Measurements from ENCODE around the gene PRPSAP2.

The PRPSAP2 gene

DNA sequence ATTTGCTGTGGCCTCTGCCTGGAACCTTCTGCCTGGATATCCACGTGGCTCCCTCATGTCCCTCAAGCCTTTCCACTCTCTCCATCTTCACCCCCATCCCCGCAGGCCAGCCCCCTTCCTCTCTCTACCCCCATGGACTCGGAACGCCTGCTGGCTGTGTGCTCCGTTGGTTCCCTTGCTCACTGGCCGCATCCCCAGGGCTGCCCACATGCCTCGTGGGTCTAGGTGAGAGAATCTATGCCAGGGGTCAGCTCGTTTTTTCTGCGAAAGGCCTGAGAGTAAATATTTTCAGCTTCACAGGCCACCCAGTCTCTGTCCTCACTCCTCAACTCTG is 106.1 kb downstream of the PRPSAP2 start:
- no peak for DNase-seq

DNA sequence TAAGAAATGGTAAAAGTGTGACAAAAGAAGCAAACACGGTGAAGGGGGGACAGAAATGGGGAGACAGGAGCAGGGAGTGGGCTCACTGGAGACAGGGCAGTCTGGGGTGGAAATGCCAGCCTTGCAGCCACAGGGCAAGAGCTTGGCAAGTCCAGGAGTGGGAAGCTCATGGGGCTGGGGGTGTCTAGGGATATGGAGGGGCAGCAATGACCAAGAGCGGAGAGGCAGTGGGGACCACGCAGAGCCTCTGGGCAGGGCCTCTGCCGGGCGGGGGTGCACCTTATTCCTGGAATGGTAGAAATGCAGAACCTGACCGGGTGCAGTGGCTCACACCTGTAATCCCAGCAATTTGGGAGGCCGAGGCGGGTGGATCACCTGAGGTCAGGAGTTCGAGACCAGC is 106.6 kb downstream of the PRPSAP2 start:
- no peak for DNase-seq

GRCh38 chr17:18965530-18966236 is 107.8 kb downstream of the PRPSAP2 start:
- DNase-seq, result no peak

DNA sequence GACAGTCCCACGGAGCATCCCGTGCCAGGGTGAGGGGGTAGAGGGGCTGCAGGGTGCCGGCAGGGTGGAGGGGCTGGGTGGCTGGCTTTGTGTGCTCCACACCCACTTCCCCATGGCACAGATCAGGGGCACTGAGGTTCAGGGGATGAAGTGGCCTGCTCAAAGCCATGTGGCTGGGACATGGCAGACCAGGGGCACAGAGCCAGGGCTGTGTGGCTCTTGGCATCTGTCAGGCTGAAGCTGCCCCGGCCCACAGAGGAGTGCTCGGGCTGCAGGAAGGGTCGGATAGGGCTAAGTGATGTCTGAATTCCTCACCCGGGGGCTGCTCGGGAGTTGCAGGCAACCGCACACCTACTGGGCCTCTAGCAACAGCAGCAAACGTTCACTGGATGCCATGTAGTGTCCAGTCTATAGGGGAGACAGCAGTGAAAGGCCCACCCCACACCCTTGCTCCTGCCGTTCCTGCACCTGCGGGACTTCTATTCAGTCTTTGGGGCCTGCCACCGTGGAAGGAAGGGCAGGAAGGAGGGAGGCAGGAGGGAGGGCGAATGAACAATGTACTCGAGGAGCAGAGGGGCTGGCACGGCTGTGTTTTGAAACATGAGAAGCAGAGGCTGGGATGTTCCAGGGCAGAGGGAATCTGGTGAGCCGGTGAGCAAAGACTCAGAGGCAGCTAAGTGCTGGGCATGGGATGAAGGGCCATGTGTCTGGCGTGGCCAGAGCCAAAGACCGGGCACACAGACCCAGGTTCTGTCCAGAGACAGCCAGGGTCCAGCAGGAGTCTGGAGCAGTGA is 109.1 kb downstream of the PRPSAP2 start:
- DNase-seq, result no peak

DNA sequence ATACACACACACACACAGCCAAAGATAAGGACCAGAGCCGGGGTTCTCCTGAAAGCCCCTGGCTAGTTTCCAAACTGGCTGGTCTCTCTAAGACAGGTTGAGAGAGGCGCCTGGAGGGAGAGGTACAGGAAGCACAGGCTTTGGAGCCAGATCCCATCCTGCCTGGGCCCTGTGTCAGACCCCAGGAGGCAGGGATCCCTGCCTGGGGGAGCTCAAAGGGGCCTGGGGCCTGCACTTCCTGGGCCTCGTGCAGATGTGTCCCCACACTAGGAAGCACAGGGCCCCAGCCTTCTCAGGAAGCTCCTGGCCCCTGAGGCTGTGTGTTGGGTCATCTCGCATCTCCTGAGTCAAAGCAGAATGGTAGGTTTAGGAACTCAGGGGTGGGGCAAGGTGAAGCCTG is 110.0 kb downstream of the PRPSAP2 start:
- no peak for DNase-seq

GRCh38 chr17:18968345-18968744 is 110.4 kb downstream of the PRPSAP2 start:
- DNase-seq, result no peak

- DNase-seq, result no peak
These were observed 111.3 kb downstream of the PRPSAP2 start for GRCh38 chr17:18968945-18969887.

DNA sequence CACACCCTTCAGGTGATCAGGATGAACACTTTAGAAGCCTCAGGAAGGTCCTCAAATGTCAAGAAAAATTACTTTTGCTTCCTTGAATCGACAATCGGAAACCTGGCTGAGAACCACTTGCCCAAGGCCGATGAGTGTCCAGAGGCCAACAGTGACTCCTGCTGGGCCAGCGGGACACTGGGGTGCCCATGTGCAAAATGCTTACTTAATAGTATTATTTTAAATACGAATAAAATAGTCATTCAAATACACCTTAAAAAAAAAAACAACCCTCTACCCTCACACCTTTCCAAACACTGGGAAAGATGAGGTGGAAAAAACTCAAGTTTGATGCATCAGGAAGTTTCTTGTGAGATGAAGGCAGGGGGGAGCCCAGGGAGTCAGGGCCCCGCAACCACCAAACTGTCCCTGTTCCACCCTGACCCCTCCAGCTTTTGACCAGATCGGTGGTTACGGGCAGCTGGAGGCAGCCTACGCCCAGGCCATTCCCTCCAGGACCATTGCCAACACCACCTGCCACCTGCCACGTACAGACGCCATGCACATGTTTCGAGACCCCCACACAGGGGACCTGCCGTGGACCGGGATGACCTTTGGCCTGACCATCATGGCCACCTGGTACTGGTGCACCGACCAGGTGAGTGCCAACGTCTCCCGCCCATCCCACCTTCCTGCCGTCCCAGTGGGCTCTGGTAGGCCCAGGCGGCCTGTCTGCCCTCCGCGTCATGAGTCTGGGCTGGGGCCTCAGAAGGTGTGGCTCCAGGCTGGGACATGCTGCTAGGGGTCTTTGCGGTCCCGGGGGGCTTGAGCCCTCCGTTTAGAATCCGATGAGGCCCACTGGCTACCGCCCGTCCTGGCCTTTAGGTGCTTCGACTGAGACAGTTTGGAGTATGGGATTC is 112.9 kb downstream of the PRPSAP2 start:
- no peak for DNase-seq

- no peak for DNase-seq
These were observed 113.9 kb downstream of the PRPSAP2 start for GRCh38 chr17:18971801-18972200.

- DNase-seq, result no peak
These were observed 116.6 kb downstream of the PRPSAP2 start for GRCh38 chr17:18974407-18975149.

DNA sequence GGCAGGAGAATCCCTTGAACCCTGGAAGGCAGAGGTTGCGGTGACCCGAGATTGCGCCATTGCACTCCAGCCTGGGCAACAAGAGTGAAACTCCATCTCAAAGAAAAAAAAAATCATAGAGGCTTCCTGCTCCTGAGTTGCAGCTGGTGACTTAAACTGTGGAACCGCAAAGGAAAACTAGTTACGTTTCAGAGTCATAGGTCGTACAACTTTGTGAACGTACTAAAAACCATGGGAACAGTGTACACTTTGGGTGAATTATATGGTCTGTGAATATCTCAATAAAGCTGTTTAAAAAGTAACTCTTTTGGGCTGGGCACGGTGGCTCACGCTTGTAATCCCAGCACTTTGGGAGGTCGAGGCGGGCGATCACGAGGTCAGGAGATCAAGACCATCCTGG is 117.7 kb downstream of the PRPSAP2 start:
- DNase-seq, result no peak

DNA sequence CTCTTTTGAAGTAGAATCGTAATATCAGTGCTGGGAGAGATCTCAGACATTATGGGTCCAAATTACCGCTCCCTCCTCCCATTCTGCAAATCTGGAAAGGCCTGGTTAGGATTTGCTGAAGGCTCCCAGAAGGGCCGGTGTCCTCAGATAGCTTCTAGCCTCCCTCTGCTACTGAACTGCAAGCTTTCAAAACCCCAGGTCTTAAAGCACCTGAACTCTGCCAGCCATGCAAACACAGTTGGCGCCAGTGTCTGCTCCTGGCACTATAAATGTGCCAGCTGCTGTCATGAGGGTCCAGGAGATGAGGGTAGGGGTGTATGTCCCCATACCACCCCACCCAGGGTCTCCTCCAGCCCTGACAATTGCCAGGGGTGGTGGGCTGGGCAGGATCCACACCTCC is 118.3 kb downstream of the PRPSAP2 start:
- no peak for DNase-seq

- DNase-seq, result no peak
These were observed 119.1 kb downstream of the PRPSAP2 start for GRCh38 chr17:18977021-18977420.

GRCh38 chr17:18977646-18978045 is 119.7 kb downstream of the PRPSAP2 start:
- no peak for DNase-seq

DNA sequence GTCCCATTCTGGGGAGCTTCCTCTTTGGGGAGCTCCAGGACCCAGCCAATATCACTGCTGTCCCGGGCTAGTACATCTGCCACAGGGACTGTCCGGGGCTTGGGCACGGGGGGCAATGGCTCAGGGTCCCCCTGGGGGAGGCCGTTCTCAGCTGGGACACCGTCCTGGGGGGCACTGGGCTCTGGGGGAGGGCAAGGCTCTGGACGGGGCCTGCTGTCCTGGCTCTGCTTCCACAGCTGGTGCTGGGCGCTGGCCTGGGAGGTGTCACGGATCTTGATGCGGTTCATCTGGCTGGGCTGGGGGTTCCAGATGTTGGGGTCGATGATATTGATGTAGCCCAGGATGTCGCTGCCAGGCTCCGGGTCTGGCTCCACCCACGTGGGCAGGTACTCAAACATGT is 120.1 kb downstream of the PRPSAP2 start:
- no peak for DNase-seq

GRCh38 chr17:18978655-18979054 is 120.7 kb downstream of the PRPSAP2 start:
- no peak for DNase-seq

Data from GF-D8 (cell line).